ENCODE data around the gene FAM163A. TPM values are rescaled to one million over a fixed set of nuclear protein-coding genes. Genes with fewer than 3 reads are reported as not detected.
A peak's percentile ranks its signal among the peaks of the same experiment; 100 is the strongest.

The FAM163A gene
- total and polyA plus RNA-seq, 12 donors = 0.34 to 7.0 (median 2.6) TPM; not detected in 4

DNA sequence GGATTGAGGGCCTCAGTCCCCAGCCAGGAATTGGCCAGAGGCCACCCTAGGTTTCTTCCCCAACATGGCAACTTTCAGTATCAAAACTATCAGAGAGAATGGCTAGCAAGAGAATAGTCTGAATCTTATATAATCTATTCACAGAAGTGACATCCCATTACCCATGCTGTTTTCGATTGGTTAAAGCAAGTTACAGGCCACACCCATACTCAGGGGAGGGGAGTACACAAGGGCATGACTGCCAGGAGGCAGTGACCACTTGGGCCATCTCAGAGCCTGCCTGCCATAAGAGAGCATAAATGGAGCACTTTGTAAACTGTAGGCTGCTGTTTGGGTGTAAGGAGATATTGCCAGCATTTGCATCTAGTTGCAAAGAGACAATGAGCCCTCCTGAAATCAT is 65.4 kb downstream of the FAM163A start:
- 78 to 100% (median 89%) methylated on average over 1 of the region's 1 CpG for WGBS, 4 donors
- intact Hi-C loops (cut with DNase I) = loop anchor here in 1 of 2 donors (2.0 kb wide), 1 partner anchor 102 kb away; no protein-coding TSS in a partner anchor
- no peak for TF ChIP-seq POLR2A (IDR thresholded peaks at IDR 0.05)
- TF ChIP-seq, protein P1, sequence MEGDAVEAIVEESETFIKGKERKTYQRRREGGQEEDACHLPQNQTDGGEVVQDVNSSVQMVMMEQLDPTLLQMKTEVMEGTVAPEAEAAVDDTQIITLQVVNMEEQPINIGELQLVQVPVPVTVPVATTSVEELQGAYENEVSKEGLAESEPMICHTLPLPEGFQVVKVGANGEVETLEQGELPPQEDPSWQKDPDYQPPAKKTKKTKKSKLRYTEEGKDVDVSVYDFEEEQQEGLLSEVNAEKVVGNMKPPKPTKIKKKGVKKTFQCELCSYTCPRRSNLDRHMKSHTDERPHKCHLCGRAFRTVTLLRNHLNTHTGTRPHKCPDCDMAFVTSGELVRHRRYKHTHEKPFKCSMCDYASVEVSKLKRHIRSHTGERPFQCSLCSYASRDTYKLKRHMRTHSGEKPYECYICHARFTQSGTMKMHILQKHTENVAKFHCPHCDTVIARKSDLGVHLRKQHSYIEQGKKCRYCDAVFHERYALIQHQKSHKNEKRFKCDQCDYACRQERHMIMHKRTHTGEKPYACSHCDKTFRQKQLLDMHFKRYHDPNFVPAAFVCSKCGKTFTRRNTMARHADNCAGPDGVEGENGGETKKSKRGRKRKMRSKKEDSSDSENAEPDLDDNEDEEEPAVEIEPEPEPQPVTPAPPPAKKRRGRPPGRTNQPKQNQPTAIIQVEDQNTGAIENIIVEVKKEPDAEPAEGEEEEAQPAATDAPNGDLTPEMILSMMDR (IDR thresholded peaks at IDR 0.05) = no peak
- no peaks in the 10 kb centered on the region for H3K27me3 ChIP-seq
- DNase-seq = no peak
- H3K4me1 ChIP-seq (replicated peaks in 1 of 2) = no peaks in the 10 kb centered on the region
- no peaks in the 10 kb centered on the region for H3K36me3 ChIP-seq (replicated peaks in 1 of 2)
- H3K9me3 ChIP-seq (replicated peaks in 1 of 3) = no peaks in the 10 kb centered on the region
- H3K27ac ChIP-seq = no peak overlapping the region
- no peak overlapping the region for H3K4me3 ChIP-seq

DNA sequence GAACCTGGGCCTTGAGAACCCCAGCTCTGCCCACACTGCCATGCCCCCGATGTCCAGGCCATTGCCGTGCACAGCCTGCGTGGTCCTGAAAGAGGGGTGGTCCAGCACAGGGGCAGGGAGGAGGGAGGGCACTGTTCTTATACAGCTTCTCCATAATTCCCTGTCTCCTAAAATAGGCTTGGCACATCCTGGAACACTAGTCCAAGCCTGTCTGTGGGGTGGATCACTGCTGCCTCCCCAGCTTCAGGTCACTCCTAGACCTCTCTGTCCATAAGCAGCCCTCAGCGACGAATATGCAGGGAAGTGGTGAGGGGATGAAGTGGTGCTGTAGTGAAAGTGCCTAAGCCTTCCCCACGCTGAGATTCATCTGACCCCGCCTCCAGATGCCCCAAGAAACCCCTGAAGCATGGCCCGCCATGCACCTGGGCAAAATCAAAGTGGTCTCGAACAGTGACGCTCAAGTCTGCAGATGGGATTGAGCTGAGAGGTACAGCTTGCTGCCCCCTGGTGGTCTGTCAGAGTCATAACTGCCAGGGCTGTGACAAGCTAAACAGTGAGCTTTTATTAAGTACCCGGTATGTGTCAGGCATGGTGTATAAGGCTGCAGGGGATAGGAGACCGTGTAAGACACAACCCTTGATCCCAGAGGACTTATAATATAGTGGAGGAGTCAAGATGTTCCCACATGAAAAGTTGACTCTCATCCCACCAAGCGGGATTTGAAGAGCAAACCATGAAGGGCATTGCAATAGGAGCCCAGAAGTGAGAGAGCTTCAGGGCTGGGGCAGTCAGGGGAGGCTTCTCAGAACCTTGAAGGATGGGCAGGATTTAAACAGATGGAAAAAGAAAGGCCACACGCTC is 66.6 kb downstream of the FAM163A start:
- WGBS, 4 donors = 25 to 49% (median 36%) methylated on average over 8 to 14 of the region's 14 CpGs
- intact Hi-C loops (cut with DNase I) = loop anchor here (2.0 to 10.0 kb wide), 3 partner anchors 102 to 545 kb away; no protein-coding TSS in a partner anchor
- Histone ChIP-seq H3K4me3 (no peak overlapping the region), H3K4me1 (replicated peaks in 1 of 2) (peaks cover 0 to 7% of the 10 kb centered on the region in 2 donors), H3K9me3 (replicated peaks in 1 of 3) (no peaks in the 10 kb centered on the region), H3K36me3 (replicated peaks in 1 of 2) (no peaks in the 10 kb centered on the region), H3K27ac (peak overlapping the region in 1 of 5 donors; percentile 34), H3K27me3 (no peaks in the 10 kb centered on the region)
- TF ChIP-seq, protein P1 (IDR thresholded peaks at IDR 0.05) = peak; percentile 78 to 93 (median 89)
- TF ChIP-seq POLR2A (IDR thresholded peaks at IDR 0.05) = no peak
- peak; percentile 32 to 87 (median 51) for DNase-seq

DNA sequence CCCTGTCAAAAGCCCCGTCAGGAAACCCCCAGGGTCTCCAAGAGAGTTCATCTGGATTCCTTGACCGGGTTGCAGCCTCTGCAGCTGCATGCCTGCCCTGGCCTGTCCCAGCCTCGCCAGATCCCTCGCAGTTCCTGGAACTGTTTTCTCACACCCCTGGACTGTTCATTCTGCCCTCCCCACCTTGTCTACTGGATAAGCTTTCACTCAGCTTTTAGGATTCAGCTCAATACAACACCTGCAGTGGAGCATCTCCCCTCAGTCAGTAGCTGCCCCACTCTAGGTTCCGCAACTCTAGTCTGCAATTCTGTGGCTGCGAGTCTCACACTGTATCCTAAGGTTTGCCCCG is 67.2 kb downstream of the FAM163A start:
- no peak for DNase-seq
- no peak overlapping the region for H3K27ac ChIP-seq
- no peak overlapping the region for H3K4me3 ChIP-seq
- 51 to 71% (median 66%) methylated on average over 7 of the region's 7 CpGs for WGBS, 4 donors
- TF ChIP-seq, protein P1 (IDR thresholded peaks at IDR 0.05) = no peak
- no peak for TF ChIP-seq POLR2A (IDR thresholded peaks at IDR 0.05)
- H3K9me3 ChIP-seq (replicated peaks in 1 of 3) = no peaks in the 10 kb centered on the region
- H3K27me3 ChIP-seq = no peaks in the 10 kb centered on the region
- intact Hi-C loops (cut with DNase I) = loop anchor here (5.0 to 10.0 kb wide), 2 partner anchors 103 to 546 kb away; no protein-coding TSS in a partner anchor
- H3K4me1 ChIP-seq (replicated peaks in 1 of 2) = peaks cover 5 to 10% of the 10 kb centered on the region in 2 donors
- no peaks in the 10 kb centered on the region for H3K36me3 ChIP-seq (replicated peaks in 1 of 2)

DNA sequence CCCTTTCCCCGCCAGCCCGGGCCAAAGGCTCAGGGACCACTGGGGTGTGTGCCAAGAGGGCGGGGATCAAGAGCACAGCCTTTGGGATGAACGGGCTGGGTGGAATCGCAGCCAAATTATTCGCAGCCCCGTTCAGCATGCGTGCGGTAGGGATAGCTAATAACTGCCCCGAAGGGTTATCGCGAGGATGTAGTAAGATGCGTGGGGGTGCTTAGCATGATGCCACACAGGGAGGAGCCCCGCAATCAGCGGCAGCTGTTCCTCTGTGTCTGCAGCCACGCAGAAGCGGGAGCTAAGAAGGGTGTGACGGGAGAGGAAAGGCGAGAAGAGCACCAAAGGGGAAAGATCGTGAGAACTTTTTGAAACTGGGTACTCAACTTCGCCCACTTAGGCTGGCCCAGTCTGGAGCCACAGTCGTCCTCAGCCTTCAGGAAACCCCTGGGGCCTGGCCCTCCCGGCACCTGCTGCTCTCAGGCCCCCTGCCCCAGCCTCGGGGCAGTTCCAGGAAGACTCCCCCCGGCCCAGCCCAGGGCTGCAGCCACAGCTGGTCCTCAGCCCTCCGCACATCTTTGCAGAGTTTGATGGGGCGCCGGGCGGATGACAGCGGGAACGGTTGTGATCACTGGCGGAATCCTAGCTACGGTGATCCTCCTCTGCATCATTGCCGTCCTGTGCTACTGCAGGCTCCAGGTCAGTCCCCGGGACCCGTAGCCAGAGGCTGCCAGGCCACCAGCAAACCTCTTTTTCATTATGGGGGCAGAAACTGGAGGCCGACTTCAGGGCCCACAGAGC is 69.6 kb downstream of the FAM163A start:
- no peak overlapping the region for H3K27ac ChIP-seq
- peaks cover 11 to 23% of the 10 kb centered on the region in 2 donors for H3K4me1 ChIP-seq (replicated peaks in 1 of 2)
- no peak for DNase-seq
- no peaks in the 10 kb centered on the region for H3K27me3 ChIP-seq
- no peaks in the 10 kb centered on the region for H3K36me3 ChIP-seq (replicated peaks in 1 of 2)
- WGBS, 4 donors = 83 to 89% (median 86%) methylated on average over 19 to 37 of the region's 37 CpGs
- H3K9me3 ChIP-seq (replicated peaks in 1 of 3) = no peaks in the 10 kb centered on the region
- TF ChIP-seq, protein P1 (IDR thresholded peaks at IDR 0.05) = no peak
- TF ChIP-seq POLR2A (IDR thresholded peaks at IDR 0.05) = no peak
- intact Hi-C loops (cut with DNase I) = loop anchor here (5.0 to 10.0 kb wide), 2 partner anchors 105 to 548 kb away; no protein-coding TSS in a partner anchor
- no peak overlapping the region for H3K4me3 ChIP-seq

Data from adrenal gland (tissue), 12 donors.